H1 (cell line): ENCODE results near the gene ACTR6. TPM values are rescaled to one million over a fixed set of nuclear protein-coding genes. Genes with fewer than 3 reads are reported as not detected.

Experiments
- ASH2L ChIP-seq: fragments of 200-600, 300-600 bp; sonication (generic); IDR thresholded peaks from one replicate; pipeline ENCODE4 v1.7.1; 2017; ENCODE audit warnings: low read length
- CHD7 ChIP-seq: fragments of 300-600 bp; sonication (generic); IDR thresholded peaks from 2 replicates; pipeline ENCODE4 v1.7.1; 2012; ENCODE audit warnings: low read length, moderate library complexity, mild to moderate bottlenecking, inconsistent platforms; ENCODE audit not compliant: insufficient replicate concordance
- YY1 ChIP-seq: IDR thresholded peaks from 2 replicates; pipeline ENCODE4 v1.6.1; 2011; ENCODE audit warnings: low read depth, mild to moderate bottlenecking, low read length
- polyA plus RNA-seq, 7 experiments: library from polyadenylated mRNA; depleted of rRNA in 3 of 7; stranded (reverse) in 5 of 7; unstranded in 2 of 7; fragments of >200 nt in 5 of 7; fragments of 200-250 nt in 2 of 7; gene quantifications; 1 replicate in 5 of 7; 2 replicates in 1 of 7; 4 replicates in 1 of 7; pipeline versions ENCODE4 v1.2.1 to v1.2.3, GENCODE V29; 2011 to 2013; ENCODE audit warnings: missing spikeins in 2 of 7, mixed read lengths in 2 of 7
- total RNA-seq: library from RNA; stranded (reverse); fragmentation: NEBNext Ultra II Directional; extraction: Animal tissue kit (Norgen Biotek cat#: 25700); gene quantifications from 2 replicates; pipeline ENCODE4 v1.2.1, GENCODE V29; 2021

Gene ACTR6
- total and polyA plus RNA-seq, 2 of the 8 experiments (the other 6 are each of a cell fraction or from before 2014, with no cell fraction given), result 10.2 to 36.8 TPM

- TF ChIP-seq CHD7 (no peak), ASH2L (no peak), YY1 (no peak)
Observed at GRCh38 chr12:100151769-100152168, 48.8 kb upstream of the ACTR6 start (continued).
